ENCODE results near the gene SNX21.
A peak's percentile ranks its signal among the peaks of the same experiment; 100 is the strongest.
"Not testable (repeated sequence)": the region's sequence is repeated elsewhere in the genome, so short reads cannot be mapped to it uniquely, and the experiment has no call there.

Gene SNX21

GRCh38 chr20:45823949-45824835 is 9.4 kb upstream of the SNX21 start:
- DNase-seq = peak; percentile 55 to 57

GRCh38 chr20:45826381-45827019 is 7.1 kb upstream of the SNX21 start:
- DNase-seq = no peak

GRCh38 chr20:45827030-45827652 is 6.5 kb upstream of the SNX21 start, which contains the start of gene TNNC2:
Gene TNNC2, minus strand, starts transcription at chr20:45827312. Its CDS starts 64 bp downstream, at chr20:45827248.
- DNase-seq = no peak

- DNase-seq = no peak
Measured at GRCh38 chr20:45827712-45828111, 5.9 kb upstream of the SNX21 start.

- no peak for DNase-seq
Measured at GRCh38 chr20:45828589-45828988, 5.0 kb upstream of the SNX21 start.

GRCh38 chr20:45829673-45830106 is 3.9 kb upstream of the SNX21 start:
- not testable (repeated sequence) for DNase-seq

- no peak for DNase-seq
Measured at GRCh38 chr20:45832619-45833018, 980 bp upstream of the SNX21 start.

GRCh38 chr20:45833883-45834796 is 541 bp downstream of the SNX21 start:
- DNase-seq = peak; percentile 41 to 48

GRCh38 chr20:45834797-45835161 is 1.2 kb downstream of the SNX21 start:
- DNase-seq = no peak

GRCh38 chr20:45835329-45835765 is 1.7 kb downstream of the SNX21 start:
- no peak for DNase-seq

- no peak for DNase-seq
Measured at GRCh38 chr20:45835825-45836224, 2.2 kb downstream of the SNX21 start.

- DNase-seq = no peak
Measured at GRCh38 chr20:45836841-45837240, 3.2 kb downstream of the SNX21 start.

- no peak for DNase-seq
Measured at GRCh38 chr20:45840700-45841198, 7.2 kb downstream of the SNX21 start.

GRCh38 chr20:45841407-45842129 is 8.0 kb downstream of the SNX21 start:
- no peak for DNase-seq

- no peak for DNase-seq
Measured at GRCh38 chr20:45842169-45842812, 8.7 kb downstream of the SNX21 start.

- no peak for DNase-seq
Measured at GRCh38 chr20:45843506-45843905, 9.9 kb downstream of the SNX21 start.

- no peak for DNase-seq
Measured at GRCh38 chr20:45845452-45845851, 11.9 kb downstream of the SNX21 start.

GRCh38 chr20:45848421-45848820 is 14.8 kb downstream of the SNX21 start:
- DNase-seq = no peak

GRCh38 chr20:45848969-45849582 is 15.5 kb downstream of the SNX21 start:
- DNase-seq = no peak

GRCh38 chr20:45850238-45850637 is 16.6 kb downstream of the SNX21 start:
- no peak for DNase-seq

GRCh38 chr20:45850926-45851325 is 17.3 kb downstream of the SNX21 start:
- no peak for DNase-seq

Measured in CD4-positive, alpha-beta T cell treated with Interleukin-4 for 1 hour (primary cell).